K562 (cell line): ENCODE measurements around the gene SMC3. TPM values are rescaled to one million over a fixed set of nuclear protein-coding genes. Genes with fewer than 3 reads are reported as not detected.
"Not testable (repeated sequence)": the region's sequence is repeated elsewhere in the genome, so short reads cannot be mapped to it uniquely, and the experiment has no call there.

Experiments
- ATAC-seq: fragments of 200-7000 bp; cut with Tn5 transposase; 3 replicates; pipeline ENCODE4 v1.9.1; 2020; ENCODE audit warnings: moderate library complexity
- BruUV-seq: library from RNA; stranded (reverse); fragments of 400-500 nt; replicated peaks from 2 replicates; lab custom pipeline; 2021; lab: Mats Ljungman, UMichigan
- CTCF ChIA-PET: fragments of 300-600 bp; formaldehyde crosslinking; extraction: SDS; loops from one replicate; lab custom pipeline; 2021; ENCODE audit warnings: low intra/inter-chr PET ratio; lab: Yijun Ruan, JAX
- POLR2A ChIA-PET: fragments of 300-600, 350-650 bp; sonication (Branson Sonifier 250); formaldehyde crosslinking; extraction: SDS; loops from one replicate; lab custom pipeline; 2021; ENCODE audit warnings: antibody characterized with exemption, inconsistent platforms; lab: Yijun Ruan, JAX
- DNase-seq, 4 experiments: peaks; one replicate each; pipeline versions ENCODE4 v3.0.0 to v3.0.0-alpha.2; 2011 to 2018; ENCODE audit warnings: low spot score in 3 of 4, mixed read lengths in 3 of 4; ENCODE audit errors: extremely low read depth in 1 of 4
- FAIRE-seq: peaks from 2 replicates; lab custom pipeline; 2011; peaks lifted over from hg19 to GRCh38; lab: Jason Lieb, UNC
- H2AFZ ChIP-seq: 2 replicates; pipeline ENCODE4 v1.6.0; 2011; ENCODE audit warnings: low read depth, low read length, control low read depth, inconsistent platforms
- H3K27ac ChIP-seq: fragments of 200-600 bp; 3 replicates; pipeline ENCODE4 v1.8.0; 2011; ENCODE audit warnings: low read depth, mild to moderate bottlenecking, control low read depth, inconsistent platforms, low read length, moderate library complexity, mixed read lengths; ENCODE audit errors: extremely low read depth
- H3K27me3 ChIP-seq, 2 experiments: fragments of 300-600 bp in 1 of 2; 2 replicates in 1 of 2; 3 replicates in 1 of 2; pipeline versions ENCODE4 v1.6.0 to v1.8.0; 2011; ENCODE audit warnings: inconsistent platforms in 2 of 2, low read length in 2 of 2, mild to moderate bottlenecking in 1 of 2, mixed read lengths in 1 of 2, moderate library complexity in 1 of 2; ENCODE audit not compliant: control insufficient read depth in 2 of 2, insufficient read depth in 2 of 2
- H3K36me3 ChIP-seq: fragments of 300-600 bp; 3 replicates; pipeline ENCODE4 v1.8.0; 2011; ENCODE audit warnings: mild to moderate bottlenecking, low read length, inconsistent platforms; ENCODE audit not compliant: control insufficient read depth, insufficient read depth
- H3K4me1 ChIP-seq, 2 experiments: fragments of 200-600 bp in 1 of 2; replicated peaks in 1 of 2; 2 replicates in 1 of 2; 3 replicates in 1 of 2; pipeline versions ENCODE4 v1.5.1 to v1.8.0; 2011; ENCODE audit warnings: inconsistent platforms in 2 of 2, low read length in 2 of 2, mild to moderate bottlenecking in 1 of 2, mixed read lengths in 1 of 2, moderate library complexity in 1 of 2; ENCODE audit not compliant: control insufficient read depth in 2 of 2, insufficient read depth in 2 of 2
- H3K4me2 ChIP-seq: 2 replicates; pipeline ENCODE4 v1.6.1; 2011; ENCODE audit warnings: low read length, control low read depth, inconsistent platforms, mixed read lengths; ENCODE audit not compliant: insufficient read depth
- H3K4me3 ChIP-seq: fragments of 200-600 bp; sonication (generic), shearing (Covaris generic); 2 replicates; pipeline ENCODE4 v1.5.1; 2016; ENCODE audit warnings: control low read depth, inconsistent platforms
- H3K79me2 ChIP-seq: fragments of 200-600 bp; 3 replicates; pipeline ENCODE4 v1.8.0; 2011; ENCODE audit warnings: low read length, inconsistent platforms; ENCODE audit not compliant: control insufficient read depth, insufficient read depth
- H3K9ac ChIP-seq, 2 experiments: 2 replicates each; pipeline versions ENCODE4 v1.6.0 to v1.6.1; 2011; ENCODE audit warnings: low read depth in 2 of 2, low read length in 2 of 2, control low read depth in 1 of 2, inconsistent platforms in 1 of 2, mild to moderate bottlenecking in 1 of 2, mixed read lengths in 1 of 2; ENCODE audit not compliant: insufficient read depth in 1 of 2
- H3K9me1 ChIP-seq: one replicate; pipeline ENCODE4 v1.6.0; 2011; ENCODE audit warnings: inconsistent platforms, mild to moderate bottlenecking, low read length, moderate library complexity; ENCODE audit not compliant: control insufficient read depth, insufficient read depth
- H3K9me3 ChIP-seq: replicated peaks from 2 replicates; pipeline ENCODE4 v1.5.1; 2011; ENCODE audit warnings: low read depth, low read length, inconsistent platforms; ENCODE audit not compliant: control insufficient read depth, insufficient read depth
- H4K20me1 ChIP-seq: replicated peaks from 2 replicates; pipeline ENCODE4 v1.6.1; 2011; ENCODE audit warnings: low read length, inconsistent platforms, mixed read lengths; ENCODE audit not compliant: control insufficient read depth, insufficient read depth
- BCOR ChIP-seq: fragments of 450-650 bp; IDR thresholded peaks from 2 replicates; pipeline ENCODE4 v1.6.1; 2016
- CEBPB ChIP-seq: fragments of 450-650 bp; IDR thresholded peaks from 2 replicates; pipeline ENCODE4 v1.6.1; 2016; ENCODE audit warnings: missing genetic modification characterization, missing compliant biosample characterization
- KDM1A ChIP-seq, 2 experiments: fragments of 450-650 bp; IDR thresholded peaks; 2 replicates each; pipeline ENCODE4 v1.6.1; 2016; ENCODE audit warnings: mild to moderate bottlenecking in 2 of 2
- PHTF2 ChIP-seq: fragments of 250-450 bp; sonication (Bioruptor Pico); IDR thresholded peaks from 2 replicates; pipeline ENCODE4 v1.5.0; 2021; ENCODE audit warnings: mild to moderate bottlenecking
- RBM25 ChIP-seq: fragments of 200-400 bp; formaldehyde crosslinking; IDR thresholded peaks from 2 replicates; pipeline ENCODE4 v1.6.1; 2018; ENCODE audit warnings: low read length, low read depth, moderate library complexity; ENCODE audit not compliant: severe bottlenecking
- ZFP36 ChIP-seq: fragments of 150-350 bp; IDR thresholded peaks from 2 replicates; pipeline ENCODE4 v1.6.1; 2018; ENCODE audit warnings: low read length, low read depth; ENCODE audit not compliant: partially characterized antibody
- ZNF778 ChIP-seq: fragments of 450-650 bp; formaldehyde crosslinking; IDR thresholded peaks from 2 replicates; pipeline ENCODE4 v1.4.0; 2020; ENCODE audit warnings: mild to moderate bottlenecking, moderate library complexity
- WGBS: fragments of 100-300 bp; shearing (Covaris generic); methylation state at CpG from one replicate; pipeline ENCODE4 v1.1.6; 2016; ENCODE audit warnings: low coverage, mixed read lengths; ENCODE audit not compliant: insufficient coverage; ENCODE audit errors: missing lambda C conversion rate; 5-methylcytosine and 5-hydroxymethylcytosine counted together
- in situ Hi-C: fragments of 300-500 bp; cut with MboI; formaldehyde crosslinking; loops from 4 replicates; pipeline ENCODE4 v1.15.0; 2018; ENCODE audit warnings: inconsistent platforms, mixed read lengths
- intact Hi-C: fragments of 100-400 bp; cut with micrococcal nuclease; formaldehyde crosslinking; loops from 2 replicates; pipeline ENCODE4 v1.14.2; 2022
- polyA plus RNA-seq, 8 experiments: library from polyadenylated mRNA; depleted of rRNA in 4 of 8; stranded (reverse) in 5 of 8; unstranded in 3 of 8; fragments of >200 nt; fragmentation: Nextera tagmentation in 2 of 8; fragmentation: Illumina TruSeq in 1 of 8; extraction: Ambion mirVana in 2 of 8; extraction: Trizol in 1 of 8; gene quantifications; 2 replicates each; pipeline versions ENCODE4 v1.2.1 to v1.2.3, GENCODE V29; 2011 to 2014; ENCODE audit warnings: inconsistent platforms in 1 of 8, missing spikeins in 1 of 8
- total RNA-seq, 7 experiments: library from RNA; depleted of rRNA in 6 of 7; stranded (reverse); fragments of >200 nt in 6 of 7; fragmentation: Illumina TruSeq in 2 of 7; extraction: Trizol in 2 of 7; gene quantifications; 2 replicates each; pipeline versions ENCODE4 v1.2.1 to v1.2.3, GENCODE V29; 2011 to 2021; ENCODE audit warnings: low replicate concordance in 1 of 7

The SMC3 gene
- total and polyA plus RNA-seq, 9 of the 15 experiments (the other 6 are each of a cell fraction or from before 2014, with no cell fraction given) = 21.3 to 62.6 (median 39.3) TPM

DNA sequence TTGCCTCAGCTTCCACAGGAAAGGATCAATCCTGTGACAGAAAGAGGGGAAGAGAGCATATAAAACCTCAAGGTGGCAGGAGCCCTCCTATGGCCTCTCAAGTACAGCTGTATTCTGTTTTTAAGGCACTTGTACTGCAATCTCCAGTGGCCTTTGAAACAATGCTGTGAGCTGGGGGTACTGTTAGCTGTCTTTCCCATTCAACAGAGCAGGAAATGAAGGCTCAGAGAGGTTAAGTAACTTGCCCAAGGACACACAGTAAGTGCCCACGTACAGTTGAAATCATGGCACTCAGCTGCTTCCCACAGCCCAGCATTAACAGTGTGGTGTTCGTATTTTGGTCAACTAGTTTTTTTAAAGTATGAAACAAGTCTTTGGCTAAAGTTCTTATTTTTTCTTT is 35.8 kb upstream of the SMC3 start:
- Histone ChIP-seq H3K27ac (no peak overlapping the region), H4K20me1 (no peaks in the 10 kb centered on the region), H3K9me1 (no peaks in the 10 kb centered on the region), H3K36me3 (no peaks in the 10 kb centered on the region), H2AFZ (no peak overlapping the region), H3K4me2 (no peak overlapping the region), H3K27me3 (no peaks in the 10 kb centered on the region), H3K9ac (no peak overlapping the region), H3K79me2 (no peaks in the 10 kb centered on the region), H3K4me3 (no peak overlapping the region), H3K4me1 (peaks cover 4 to 6% of the 10 kb centered on the region in 2 experiments; a peak in 4 of 5 replicates), H3K9me3 (no peaks in the 10 kb centered on the region)
- ATAC-seq (no peak), FAIRE-seq (no peak), DNase-seq (no peak)
- in situ Hi-C loops (loop anchor here (25.0 kb wide), 1 partner anchor 394 kb away; no protein-coding TSS in a partner anchor), intact Hi-C loops (no loop called here)
- no TSS peak for BruUV-seq
- ChIA-PET POLR2A (no interaction called here), CTCF (no interaction called here)
- TF ChIP-seq ZFP36 (peak; percentile 80), BCOR (peak; percentile 56), ZNF778 (CRISPR knock-in tag) (no peak), RBM25 (peak; percentile 93), PHTF2 (CRISPR knock-in tag) (no peak), KDM1A (IDR thresholded peaks at IDR 0.05) (peak in 1 of 2 experiments; percentile 26; a peak in 1 of 4 replicates)
- WGBS = 35% methylated on average over 2 of the region's 2 CpGs

DNA sequence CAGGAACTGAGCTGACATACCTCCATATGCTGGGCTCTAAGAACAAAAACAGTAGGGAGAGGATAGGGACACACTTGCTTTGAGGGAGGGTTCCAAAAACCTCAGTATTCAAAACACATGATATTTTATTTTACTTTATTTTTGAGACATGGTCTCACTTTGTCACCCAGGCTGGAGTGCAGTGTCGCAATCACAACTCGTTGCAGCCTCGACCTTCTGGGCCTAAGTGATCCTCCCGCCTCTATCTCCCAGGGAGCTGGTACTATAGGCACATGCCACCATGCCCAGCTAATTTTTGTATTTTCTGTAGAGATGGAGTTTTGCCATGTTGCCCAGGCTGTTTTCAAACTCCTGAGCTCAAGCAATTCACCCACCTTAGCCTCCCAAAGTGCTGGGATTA is 34.9 kb upstream of the SMC3 start:
- H3K27me3 ChIP-seq, H3K9me3 ChIP-seq, CTCF ChIA-PET, BruUV-seq, DNase-seq, H3K79me2 ChIP-seq, FAIRE-seq, H3K9me1 ChIP-seq, H3K9ac ChIP-seq, ATAC-seq, H3K4me2 ChIP-seq, H3K4me1 ChIP-seq, H3K36me3 ChIP-seq, H3K27ac ChIP-seq, H2AFZ ChIP-seq, POLR2A ChIA-PET, H3K4me3 ChIP-seq, H4K20me1 ChIP-seq, intact Hi-C loops: not testable (repeated sequence)
- no CpG with 5 or more reads among the region's 4 CpGs for WGBS
- peak; percentile 47; the same call in 1 of the 2 replicates for TF ChIP-seq CEBPB (tag)
- in situ Hi-C loops = loop anchor here (25.0 kb wide), 1 partner anchor 395 kb away; no protein-coding TSS in a partner anchor
